GM12891 (cell line): ENCODE data around the gene MYO6. TPM values are rescaled to one million over a fixed set of nuclear protein-coding genes. Genes with fewer than 3 reads are reported as not detected.
A peak's percentile ranks its signal among the peaks of the same experiment; 100 is the strongest.
"Not testable (repeated sequence)": the region's sequence is repeated elsewhere in the genome, so short reads cannot be mapped to it uniquely, and the experiment has no call there.

Source experiments
- DNase-seq: peaks from one replicate; pipeline ENCODE4 v3.0.0; 2011; ENCODE audit warnings: low spot score; ENCODE audit not compliant: insufficient read length
- FAIRE-seq: peaks from 2 replicates; lab custom pipeline; 2011; peaks lifted over from hg19 to GRCh38; lab: Jason Lieb, UNC
- PAX5 ChIP-seq: IDR thresholded peaks from 2 replicates; pipeline ENCODE4 v1.6.1; 2011; ENCODE audit warnings: low read length, moderate library complexity, mild to moderate bottlenecking; ENCODE audit not compliant: insufficient read depth, severe bottlenecking
- POLR2A ChIP-seq: IDR thresholded peaks from 2 replicates; pipeline ENCODE4 v1.6.1; 2011; ENCODE audit warnings: low read depth, low read length, control low read depth
- POLR2AphosphoS5 ChIP-seq: IDR thresholded peaks from 2 replicates; pipeline ENCODE4 v1.6.1; 2011; ENCODE audit warnings: low read depth, low read length, control low read depth
- POU2F2 ChIP-seq: IDR thresholded peaks from 2 replicates; pipeline ENCODE4 v1.6.1; 2011; ENCODE audit warnings: low read depth, mild to moderate bottlenecking, control low read depth, low read length, moderate library complexity
- SPI1 ChIP-seq: IDR thresholded peaks from 2 replicates; pipeline ENCODE4 v1.6.1; 2011; ENCODE audit warnings: low read depth, low read length, control low read depth
- TAF1 ChIP-seq: IDR thresholded peaks from 2 replicates; pipeline ENCODE4 v1.6.1; 2011; ENCODE audit warnings: low read depth, low read length, control low read depth
- polyA plus RNA-seq: library from polyadenylated mRNA; unstranded; fragments of >200 nt; gene quantifications from one replicate; pipeline ENCODE4 v1.2.1, GENCODE V29; 2012; ENCODE audit warnings: low read depth, missing spikeins, inconsistent platforms; ENCODE audit not compliant: missing spikeins

MYO6 gene
- 1.8 TPM for polyA plus RNA-seq

- peak; percentile 53 for DNase-seq
- no peak for FAIRE-seq
- TF ChIP-seq TAF1 (no peak; the same call in 1 of the 2 replicates), SPI1 (no peak), POLR2AphosphoS5 (no peak), PAX5 (no peak), POLR2A (no peak), POU2F2 (no peak)
Measured at GRCh38 chr6:75748743-75749538, at the start of gene MYO6. Gene MYO6, plus strand, starts transcription at chr6:75749239. Its CDS starts 68,309 bp downstream, at chr6:75817548.

GRCh38 chr6:75708334-75708733, 40.7 kb upstream of the MYO6 start:
- not testable (repeated sequence) for FAIRE-seq, DNase-seq

GRCh38 chr6:75711173-75711572, 37.9 kb upstream of the MYO6 start:
- DNase-seq (no peak), FAIRE-seq (no peak)
- TF ChIP-seq POU2F2: no peak
- no peak for TF ChIP-seq POLR2AphosphoS5
- no peak for TF ChIP-seq PAX5
- TF ChIP-seq TAF1: no peak

- TF ChIP-seq POLR2A: no peak
- TF ChIP-seq SPI1: no peak
- TF ChIP-seq PAX5: no peak
- no peak for TF ChIP-seq POU2F2
- no peak for TF ChIP-seq POLR2AphosphoS5
- no peak for TF ChIP-seq TAF1
- DNase-seq (no peak), FAIRE-seq (no peak)
Measured at GRCh38 chr6:75719133-75719532, 29.9 kb upstream of the MYO6 start.

GRCh38 chr6:75723382-75723781, 25.7 kb upstream of the MYO6 start:
- no peak for FAIRE-seq
- TF ChIP-seq POLR2A: no peak
- TF ChIP-seq PAX5: no peak

GRCh38 chr6:75727206-75727605, 21.8 kb upstream of the MYO6 start:
- FAIRE-seq: no peak
- no peak for DNase-seq
- TF ChIP-seq TAF1 (no peak), SPI1 (no peak), POU2F2 (no peak), POLR2AphosphoS5 (no peak), POLR2A (no peak), PAX5 (no peak)

More at GRCh38 chr6:75723382-75723781, 25.7 kb upstream of the MYO6 start:
- DNase-seq: no peak

- DNase-seq, FAIRE-seq: not testable (repeated sequence)
Measured at GRCh38 chr6:75731029-75731428, 18.0 kb upstream of the MYO6 start.

- DNase-seq: no peak
- FAIRE-seq: no peak
- TF ChIP-seq SPI1 (no peak), POLR2A (no peak), POLR2AphosphoS5 (no peak), PAX5 (no peak), TAF1 (no peak), POU2F2 (no peak)
Measured at GRCh38 chr6:75735491-75736186, 13.4 kb upstream of the MYO6 start.

GRCh38 chr6:75743971-75744370, 5.1 kb upstream of the MYO6 start:
- FAIRE-seq: no peak
- TF ChIP-seq TAF1: no peak
- no peak for TF ChIP-seq SPI1
- TF ChIP-seq PAX5: no peak
- TF ChIP-seq POLR2A: no peak
- TF ChIP-seq POU2F2: no peak
- no peak for TF ChIP-seq POLR2AphosphoS5
- no peak for DNase-seq

GRCh38 chr6:75745404-75745803, 3.6 kb upstream of the MYO6 start:
- TF ChIP-seq TAF1 (no peak), PAX5 (no peak), POU2F2 (no peak), POLR2AphosphoS5 (no peak)
- no peak for FAIRE-seq
- DNase-seq: no peak
